Pancreas (tissue), 10 donors: Measurements from ENCODE around the gene FHOD3. TPM values are rescaled to one million over a fixed set of nuclear protein-coding genes. Genes with fewer than 3 reads are reported as not detected.

ENCODE experiments used
- ATAC-seq, 4 donors: fragments of 200-7000 bp; cut with Tn5 transposase; one replicate each; pipeline versions ENCODE4 v1.8.0 to v1.9.1; 2020; ENCODE audit warnings: mild to moderate bottlenecking in 4 of 4, moderate library complexity in 4 of 4
- DNase-seq, 6 donors: peaks; one replicate each; pipeline ENCODE4 v3.0.0-alpha.2; 2020
- FAIRE-seq: peaks from 2 replicates; lab custom pipeline; 2012; peaks lifted over from hg19 to GRCh38; lab: Jason Lieb, UNC
- H3K27ac ChIP-seq, 4 donors: fragments of 200-600 bp; sonication (generic); 1 replicate in 3 of 4; 2 replicates in 1 of 4; pipeline versions ENCODE4 v1.5.0 to v1.8.0; 2020
- H3K27me3 ChIP-seq, 4 donors: fragments of 200-600 bp; one replicate each; pipeline ENCODE4 v1.8.0; 2021
- H3K36me3 ChIP-seq, 3 donors: fragments of 200-600 bp; sonication (generic) in 1 of 3; one replicate each; pipeline versions ENCODE4 v1.5.0 to v1.8.0; 2020 to 2021
- H3K4me1 ChIP-seq, 3 donors: fragments of 200-600 bp; one replicate each; pipeline ENCODE4 v1.8.0; 2021
- H3K4me3 ChIP-seq, 4 donors: fragments of 200-600 bp; sonication (generic) in 2 of 4; one replicate each; pipeline versions ENCODE4 v1.5.0 to v1.8.0; 2020 to 2021
- H3K9me3 ChIP-seq, 4 donors: fragments of 200-600 bp; one replicate each; pipeline ENCODE4 v1.8.0; 2021
- CTCF ChIP-seq, 4 donors: fragments of 200-600 bp; sonication (generic) in 3 of 4; IDR thresholded peaks; one replicate each; pipeline versions ENCODE4 v1.5.0 to v1.8.0; 2021; ENCODE audit warnings: antibody characterized with exemption in 4 of 4
- WGBS, 2 donors: extraction: QIAGEN DNeasy Blood & Tissue Kit; methylation state at CpG; one replicate each; pipeline ENCODE4 v1.1.7; 2013; 5-methylcytosine and 5-hydroxymethylcytosine counted together
- intact Hi-C, 3 donors: fragments of 100-400 bp; cut with DNase I; formaldehyde crosslinking; loops; one replicate each; pipeline versions ENCODE4 v1.11.1 to v1.14.2; 2022
- polyA plus RNA-seq, 2 donors: library from polyadenylated mRNA; stranded (reverse); fragments of 200-250 nt; gene quantifications; one replicate each; pipeline ENCODE4 v1.2.3, GENCODE V29; 2013
- total RNA-seq, 6 donors: library from RNA; stranded (reverse); fragmentation: NEBNext Ultra II Directional in 4 of 6; extraction: Animal tissue kit (Norgen Biotek cat#: 25700) in 4 of 6; gene quantifications; one replicate each; pipeline versions ENCODE4 v1.2.1 to v1.2.4, GENCODE V29; 2021 to 2023
- donor health status: healthy with polysubstance abuse.
- donor health status: DM: no; HTN: no; CAD: no; lungs with moderate emphysema.
- donor health status: DM: no; HTN: no; CAD: no.
- donor health status: control.
- donor health status: control.
- donor health status: Bipolar disorder and iron deficiency.
- donor health status: DM: yes; HTN: yes; CAD: no.
- donor health status: DM: no; HTN: no; CAD: no.
- donor health status: DM: no; HTN: no; CAD: no.
- donor health status: DM: yes; HTN: yes; CAD: no.

Gene FHOD3
- total and polyA plus RNA-seq, 8 donors, result 0.25 to 4.3 (median 1.2) TPM

- DNase-seq (no peak), ATAC-seq (no peak), FAIRE-seq (no peak)
- Histone ChIP-seq H3K27ac (no peak overlapping the region), H3K9me3 (no peaks in the 10 kb centered on the region), H3K4me3 (no peak overlapping the region), H3K36me3 (no peaks in the 10 kb centered on the region), H3K4me1 (peaks cover 0 to 10% (median 5%) of the 10 kb centered on the region in 3 donors), H3K27me3 (no peaks in the 10 kb centered on the region)
- intact Hi-C loops, result no loop called here
- WGBS, 2 donors, result 93 to 94% methylated on average over 16 of the region's 16 CpGs
- no peak for TF ChIP-seq CTCF (IDR thresholded peaks at IDR 0.05)
Measured at GRCh38 chr18:36335476-36336279, 38.2 kb downstream of the FHOD3 start.

- no peaks in the 10 kb centered on the region for H3K27me3 ChIP-seq
- H3K27ac ChIP-seq, result peak overlapping the region in 1 of 4 donors; percentile 40
- H3K4me3 ChIP-seq, result no peak overlapping the region
- no peak for DNase-seq
- intact Hi-C loops, result no loop called here
- peak; percentile 38 to 86 (median 70) for ATAC-seq
- no peak for FAIRE-seq
- WGBS, 2 donors, result 48% methylated on average over 4 of the region's 4 CpGs
- H3K4me1 ChIP-seq, result peaks cover 0 to 10% (median 5%) of the 10 kb centered on the region in 3 donors
- H3K9me3 ChIP-seq, result no peaks in the 10 kb centered on the region
- TF ChIP-seq CTCF (IDR thresholded peaks at IDR 0.05), result no peak
- no peaks in the 10 kb centered on the region for H3K36me3 ChIP-seq
Measured at GRCh38 chr18:36337679-36338402, 40.3 kb downstream of the FHOD3 start.

- peak overlapping the region in 1 of 4 donors; percentile 40 for H3K27ac ChIP-seq
- peak in 3 of 4 donors; percentile 14 to 58 (median 21) for ATAC-seq
- H3K9me3 ChIP-seq, result no peaks in the 10 kb centered on the region
- no peaks in the 10 kb centered on the region for H3K27me3 ChIP-seq
- DNase-seq, result no peak
- H3K36me3 ChIP-seq, result no peaks in the 10 kb centered on the region
- WGBS, 2 donors, result 48 to 59% methylated on average over 8 of the region's 8 CpGs
- no peak overlapping the region for H3K4me3 ChIP-seq
- no peak for TF ChIP-seq CTCF (IDR thresholded peaks at IDR 0.05)
- peaks cover 0 to 10% (median 5%) of the 10 kb centered on the region in 3 donors for H3K4me1 ChIP-seq
- FAIRE-seq, result no peak
- intact Hi-C loops, result no loop called here
Measured at GRCh38 chr18:36338403-36338933, 41.0 kb downstream of the FHOD3 start.

GRCh38 chr18:36340246-36340645 lies 42.7 kb downstream of the FHOD3 start:
- H3K9me3 ChIP-seq, result no peaks in the 10 kb centered on the region
- H3K27me3 ChIP-seq, result no peaks in the 10 kb centered on the region
- H3K4me3 ChIP-seq, result no peak overlapping the region
- FAIRE-seq (no peak), ATAC-seq (no peak), DNase-seq (no peak)
- TF ChIP-seq CTCF (IDR thresholded peaks at IDR 0.05), result no peak
- H3K36me3 ChIP-seq, result no peaks in the 10 kb centered on the region
- peaks cover 0 to 10% (median 5%) of the 10 kb centered on the region in 3 donors for H3K4me1 ChIP-seq
- intact Hi-C loops, result no loop called here
- 86 to 93% methylated on average over 4 of the region's 4 CpGs for WGBS, 2 donors
- H3K27ac ChIP-seq, result no peak overlapping the region
